HEK293T (cell line): ENCODE data around the gene NUBP2.

Experiments
- BHLHE40 ChIP-seq: fragments of 450-650 bp; IDR thresholded peaks from 2 replicates; pipeline ENCODE4 v1.6.1; 2016; ENCODE audit warnings: mild to moderate bottlenecking, moderate library complexity, borderline replicate concordance
- CTBP1 ChIP-seq: fragments of 450-650 bp; IDR thresholded peaks from 2 replicates; pipeline ENCODE4 v1.6.1; 2016; ENCODE audit warnings: borderline replicate concordance
- ELF4 ChIP-seq: fragments of 450-650 bp; IDR thresholded peaks from 2 replicates; pipeline ENCODE4 v1.6.1; 2017; ENCODE audit warnings: antibody characterized with exemption
- FOXK2 ChIP-seq: fragments of 450-650 bp; IDR thresholded peaks from 2 replicates; pipeline ENCODE4 v1.6.1; 2016; ENCODE audit warnings: mild to moderate bottlenecking
- FOXM1 ChIP-seq: fragments of 450-650 bp; IDR thresholded peaks from 2 replicates; pipeline ENCODE4 v1.6.1; 2017; ENCODE audit warnings: mild to moderate bottlenecking, borderline replicate concordance
- NFRKB ChIP-seq: fragments of 450-650 bp; IDR thresholded peaks from 2 replicates; pipeline ENCODE4 v1.6.1; 2016; ENCODE audit warnings: mild to moderate bottlenecking, moderate library complexity
- SP1 ChIP-seq: fragments of 450-650 bp; IDR thresholded peaks from 2 replicates; pipeline ENCODE4 v1.6.1; 2017
- SUZ12 ChIP-seq: fragments of 450-650 bp; IDR thresholded peaks from 2 replicates; pipeline ENCODE4 v1.6.1; 2016; ENCODE audit warnings: mild to moderate bottlenecking
- TARDBP ChIP-seq: fragments of 450-650 bp; IDR thresholded peaks from 2 replicates; pipeline ENCODE4 v1.6.1; 2016
- ZNF384 ChIP-seq: fragments of 450-650 bp; IDR thresholded peaks from 2 replicates; pipeline ENCODE4 v1.6.1; 2016
- TF ChIP-seq, protein P1 (sequence below): fragments of 450-650 bp; IDR thresholded peaks from 2 replicates; pipeline ENCODE4 v1.6.1; 2016

DNA sequence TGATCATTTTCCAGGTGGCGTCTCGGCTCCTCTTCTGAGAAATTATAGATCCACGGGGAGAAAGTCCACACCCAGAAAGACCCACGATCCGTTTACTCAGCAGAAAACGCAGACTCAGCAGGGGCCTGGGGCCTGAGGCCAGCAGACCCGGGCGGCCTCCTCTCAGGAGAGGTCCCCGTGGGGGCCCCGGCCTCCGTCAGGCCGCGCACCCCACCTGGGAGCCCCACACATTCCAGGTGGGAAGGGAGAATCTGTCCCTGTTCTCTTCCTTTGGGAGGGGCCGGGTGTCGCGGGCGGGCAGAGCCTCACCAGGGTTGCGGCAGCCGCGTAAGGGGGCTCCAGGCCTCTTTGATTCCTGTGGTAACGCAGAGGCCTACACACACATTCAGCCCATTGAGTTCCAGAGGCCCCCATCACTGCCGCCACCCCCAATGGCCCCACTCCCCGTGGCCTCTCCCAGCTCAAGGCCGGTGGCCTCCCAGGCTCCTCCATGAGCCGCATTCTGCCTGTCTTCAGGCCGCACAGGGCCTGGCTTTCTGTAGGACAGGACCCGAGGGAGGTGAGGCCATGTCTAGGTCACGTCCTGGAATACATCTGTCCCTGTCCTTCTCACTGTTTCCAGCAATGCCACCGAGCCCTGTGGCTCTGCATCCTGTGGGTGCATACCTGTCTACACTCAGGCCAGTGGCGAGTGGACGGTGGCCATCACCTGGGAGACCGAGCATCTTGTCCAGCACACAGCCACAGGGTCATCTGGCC, 12.3 kb downstream of the NUBP2 start:
- TF ChIP-seq ZNF384 (no peak), NFRKB (no peak), FOXK2 (no peak), CTBP1 (no peak), TARDBP (no peak), SUZ12 (no peak), SP1 (no peak), FOXM1 (no peak), BHLHE40 (no peak), ELF4 (no peak)
- TF ChIP-seq, protein P1, sequence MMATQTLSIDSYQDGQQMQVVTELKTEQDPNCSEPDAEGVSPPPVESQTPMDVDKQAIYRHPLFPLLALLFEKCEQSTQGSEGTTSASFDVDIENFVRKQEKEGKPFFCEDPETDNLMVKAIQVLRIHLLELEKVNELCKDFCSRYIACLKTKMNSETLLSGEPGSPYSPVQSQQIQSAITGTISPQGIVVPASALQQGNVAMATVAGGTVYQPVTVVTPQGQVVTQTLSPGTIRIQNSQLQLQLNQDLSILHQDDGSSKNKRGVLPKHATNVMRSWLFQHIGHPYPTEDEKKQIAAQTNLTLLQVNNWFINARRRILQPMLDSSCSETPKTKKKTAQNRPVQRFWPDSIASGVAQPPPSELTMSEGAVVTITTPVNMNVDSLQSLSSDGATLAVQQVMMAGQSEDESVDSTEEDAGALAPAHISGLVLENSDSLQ = no peak
